Skeletal muscle tissue (tissue), 4 donors: ENCODE measurements around the gene ARHGAP40. TPM values are rescaled to one million over a fixed set of nuclear protein-coding genes. Genes with fewer than 3 reads are reported as not detected.

Source experiments
- H3K27ac ChIP-seq: one replicate; pipeline ENCODE4 v1.7.0; 2013; ENCODE audit warnings: mild to moderate bottlenecking, low read depth, low read length, inconsistent platforms
- H3K27me3 ChIP-seq, 3 donors: one replicate each; pipeline ENCODE4 v1.7.0; 2013; ENCODE audit warnings: low read length in 3 of 3; ENCODE audit not compliant: control insufficient read depth in 3 of 3, insufficient read depth in 3 of 3
- H3K36me3 ChIP-seq, 3 donors: one replicate each; pipeline ENCODE4 v1.7.0; 2013; ENCODE audit warnings: low read length in 3 of 3; ENCODE audit not compliant: control insufficient read depth in 3 of 3, insufficient read depth in 3 of 3
- H3K4me1 ChIP-seq, 3 donors: one replicate each; pipeline ENCODE4 v1.7.0; 2013; ENCODE audit warnings: low read length in 3 of 3, mild to moderate bottlenecking in 3 of 3; ENCODE audit not compliant: control insufficient read depth in 3 of 3, insufficient read depth in 3 of 3
- H3K4me3 ChIP-seq, 3 donors: one replicate each; pipeline ENCODE4 v1.7.0; 2013; ENCODE audit warnings: low read length in 3 of 3
- H3K9ac ChIP-seq, 3 donors: one replicate each; pipeline ENCODE4 v1.7.0; 2013; ENCODE audit warnings: low read length in 3 of 3, mild to moderate bottlenecking in 3 of 3, moderate library complexity in 2 of 3, low read depth in 1 of 3
- H3K9me3 ChIP-seq, 3 donors: one replicate each; pipeline ENCODE4 v1.7.0; 2013; ENCODE audit warnings: low read length in 3 of 3; ENCODE audit not compliant: control insufficient read depth in 3 of 3
- total RNA-seq: library from RNA; depleted of rRNA; stranded (reverse); fragments of >200 nt; gene quantifications from one replicate; pipeline ENCODE4 v1.2.3, GENCODE V29; 2014
- donor health status: Osteomylitis.

The ARHGAP40 gene
- total RNA-seq, 1 donor from 2014 or later = not detected

DNA sequence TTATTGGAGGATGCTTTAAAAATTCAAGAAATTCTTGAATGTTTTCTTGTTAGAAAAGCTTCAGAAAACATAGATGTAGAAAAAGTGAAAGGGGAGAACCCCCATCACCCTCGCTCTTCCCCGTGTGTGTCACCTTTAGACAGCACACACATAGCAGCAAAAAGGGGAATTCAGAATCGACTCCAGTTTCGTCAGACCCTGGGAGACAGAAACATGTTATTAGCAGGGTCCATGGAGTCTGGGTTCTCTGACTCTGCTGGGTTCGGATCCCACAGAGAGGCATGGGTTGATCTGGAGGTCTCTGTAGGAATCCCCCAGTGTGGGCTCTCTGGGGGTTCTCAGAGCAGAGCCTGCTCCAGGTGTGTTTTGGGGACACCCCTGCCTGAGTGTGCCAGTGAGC lies 43.7 kb downstream of the ARHGAP40 start:
- Histone ChIP-seq H3K9ac (no peak overlapping the region), H3K4me3 (no peak overlapping the region), H3K27ac (no peak overlapping the region), H3K9me3 (no peaks in the 10 kb centered on the region), H3K4me1 (peaks cover 4 to 5% (median 5%) of the 10 kb centered on the region in 3 donors), H3K27me3 (peaks cover 49 to 52% (median 52%) of the 10 kb centered on the region in 3 donors), H3K36me3 (no peaks in the 10 kb centered on the region)

DNA sequence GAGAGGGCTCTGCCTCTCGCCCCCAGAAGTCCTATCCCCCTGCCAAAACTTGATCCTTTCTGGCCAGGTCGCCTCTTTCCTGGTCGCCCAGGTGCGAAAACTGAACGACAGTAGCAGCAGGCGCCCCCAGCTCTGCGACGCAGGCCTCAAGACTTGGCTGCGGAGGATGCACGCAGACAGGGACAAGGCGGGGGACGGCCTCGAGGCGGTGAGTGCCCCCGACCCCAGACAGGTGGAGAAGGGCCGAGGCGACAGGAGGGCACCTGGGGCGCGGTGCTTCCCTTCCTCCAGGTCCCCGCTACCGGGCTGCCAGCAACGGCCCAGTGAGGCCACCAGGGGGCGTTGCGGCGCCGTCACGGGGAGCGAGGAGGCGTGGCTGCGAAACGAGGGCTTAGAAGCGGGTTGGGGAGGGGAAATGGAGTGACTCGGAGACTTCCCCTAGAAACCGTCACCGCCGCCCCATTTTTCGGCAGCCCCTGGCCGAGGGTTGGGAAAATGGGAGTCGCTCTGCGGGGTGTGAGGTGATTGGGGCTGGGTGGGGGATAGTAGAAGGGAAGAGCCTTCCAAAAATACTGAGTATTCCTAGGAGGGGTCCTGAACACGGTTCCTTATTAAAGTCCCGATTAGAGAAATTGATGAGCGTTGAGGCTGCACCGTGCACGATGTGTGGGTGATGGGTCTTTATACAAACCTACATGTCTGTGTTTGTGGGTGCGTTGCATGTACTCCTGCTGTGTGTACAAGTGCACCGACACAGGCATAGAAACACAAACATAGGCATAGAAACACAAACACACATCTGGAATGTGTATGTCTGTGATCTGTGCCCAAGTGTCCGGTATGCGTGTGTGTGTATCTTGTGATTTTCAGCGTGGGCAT lies 44.6 kb downstream of the ARHGAP40 start:
- Histone ChIP-seq H3K9me3 (no peaks in the 10 kb centered on the region), H3K9ac (no peak overlapping the region), H3K27me3 (peaks cover 48 to 60% (median 58%) of the 10 kb centered on the region in 3 donors), H3K4me1 (peaks cover 4 to 5% (median 5%) of the 10 kb centered on the region in 3 donors), H3K4me3 (peak overlapping the region in 1 of 3 donors; percentile 49), H3K27ac (no peak overlapping the region), H3K36me3 (no peaks in the 10 kb centered on the region)

GRCh38 chr20:38649275-38649891 lies 47.8 kb downstream of the ARHGAP40 start:
- Histone ChIP-seq H3K27ac (no peak overlapping the region), H3K9ac (no peak overlapping the region), H3K36me3 (no peaks in the 10 kb centered on the region), H3K27me3 (peaks cover 46 to 61% (median 58%) of the 10 kb centered on the region in 3 donors), H3K4me3 (no peak overlapping the region), H3K4me1 (peaks cover 4 to 5% (median 5%) of the 10 kb centered on the region in 3 donors), H3K9me3 (no peaks in the 10 kb centered on the region)

- Histone ChIP-seq H3K4me1 (peaks cover 4 to 5% (median 5%) of the 10 kb centered on the region in 3 donors), H3K27me3 (peaks cover 42 to 58% (median 56%) of the 10 kb centered on the region in 3 donors)
These were observed 48.4 kb downstream of the ARHGAP40 start for GRCh38 chr20:38650010-38650409.

GRCh38 chr20:38651154-38651553 lies 49.5 kb downstream of the ARHGAP40 start:
- H3K27ac ChIP-seq = no peak overlapping the region
- no peaks in the 10 kb centered on the region for H3K36me3 ChIP-seq
- H3K9ac ChIP-seq = no peak overlapping the region
- peaks cover 32 to 58% (median 58%) of the 10 kb centered on the region in 3 donors for H3K27me3 ChIP-seq
- peaks cover 3 to 5% (median 4%) of the 10 kb centered on the region in 3 donors for H3K4me1 ChIP-seq
- no peak overlapping the region for H3K4me3 ChIP-seq
- no peaks in the 10 kb centered on the region for H3K9me3 ChIP-seq

More at GRCh38 chr20:38650010-38650409, 48.4 kb downstream of the ARHGAP40 start:
- Histone ChIP-seq H3K36me3 (no peaks in the 10 kb centered on the region), H3K9ac (no peak overlapping the region), H3K27ac (no peak overlapping the region), H3K4me3 (no peak overlapping the region), H3K9me3 (no peaks in the 10 kb centered on the region)

- no peak overlapping the region for H3K4me3 ChIP-seq
- H3K27me3 ChIP-seq = peaks cover 31 to 57% (median 55%) of the 10 kb centered on the region in 3 donors
- H3K9ac ChIP-seq = no peak overlapping the region
- peaks cover 0 to 1% (median 0%) of the 10 kb centered on the region in 3 donors for H3K4me1 ChIP-seq
- no peak overlapping the region for H3K27ac ChIP-seq
- H3K9me3 ChIP-seq = no peaks in the 10 kb centered on the region
- no peaks in the 10 kb centered on the region for H3K36me3 ChIP-seq
These were observed 50.0 kb downstream of the ARHGAP40 start for GRCh38 chr20:38651562-38651961.

DNA sequence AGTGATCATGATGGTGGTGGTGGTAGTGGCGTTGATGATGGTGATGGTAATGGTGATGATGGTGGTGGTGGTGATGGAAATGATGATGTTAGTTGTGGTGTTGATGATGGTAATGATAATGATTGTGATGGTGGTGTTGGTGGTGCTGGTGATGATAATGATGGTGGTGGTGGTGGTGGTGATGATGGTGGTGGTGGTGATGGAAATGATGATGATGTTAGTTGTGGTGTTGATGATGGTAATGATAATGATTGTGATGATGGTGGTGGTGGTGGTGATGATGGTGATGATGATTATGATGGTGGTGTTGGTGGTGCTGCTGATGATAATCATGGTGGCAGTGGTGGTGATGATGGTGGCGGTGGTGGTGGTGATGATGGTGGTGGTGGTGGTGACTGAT lies 51.4 kb downstream of the ARHGAP40 start:
- no peaks in the 10 kb centered on the region for H3K36me3 ChIP-seq
- peaks cover 34 to 59% (median 55%) of the 10 kb centered on the region in 3 donors for H3K27me3 ChIP-seq
- H3K9me3 ChIP-seq = no peaks in the 10 kb centered on the region
- no peak overlapping the region for H3K4me3 ChIP-seq
- H3K27ac ChIP-seq = no peak overlapping the region
- H3K9ac ChIP-seq = no peak overlapping the region
- H3K4me1 ChIP-seq = no peaks in the 10 kb centered on the region

DNA sequence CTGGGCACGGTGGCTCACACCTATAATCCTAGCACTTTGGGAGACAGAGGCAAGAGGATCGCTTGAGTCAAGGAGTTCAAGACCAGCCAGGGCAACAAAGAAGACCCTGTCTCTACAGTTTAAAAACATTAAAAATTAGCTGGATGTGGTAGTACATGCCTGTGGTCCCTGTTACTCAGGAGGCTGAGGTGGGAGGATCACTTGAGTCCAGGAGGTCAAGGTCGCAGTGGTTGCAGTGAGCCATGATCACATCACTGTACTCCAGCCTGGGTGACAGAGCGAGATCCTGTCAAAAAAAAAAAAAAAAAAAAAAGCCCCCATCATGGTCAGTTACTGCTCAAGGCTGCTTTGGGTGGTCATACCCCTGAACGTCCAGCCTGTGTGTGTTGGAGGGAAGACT lies 55.8 kb downstream of the ARHGAP40 start:
- Histone ChIP-seq H3K27me3 (peaks cover 21 to 43% (median 35%) of the 10 kb centered on the region in 3 donors), H3K4me3 (no peak overlapping the region), H3K9me3 (no peaks in the 10 kb centered on the region), H3K9ac (no peak overlapping the region), H3K36me3 (no peaks in the 10 kb centered on the region), H3K27ac (no peak overlapping the region), H3K4me1 (no peaks in the 10 kb centered on the region)

DNA sequence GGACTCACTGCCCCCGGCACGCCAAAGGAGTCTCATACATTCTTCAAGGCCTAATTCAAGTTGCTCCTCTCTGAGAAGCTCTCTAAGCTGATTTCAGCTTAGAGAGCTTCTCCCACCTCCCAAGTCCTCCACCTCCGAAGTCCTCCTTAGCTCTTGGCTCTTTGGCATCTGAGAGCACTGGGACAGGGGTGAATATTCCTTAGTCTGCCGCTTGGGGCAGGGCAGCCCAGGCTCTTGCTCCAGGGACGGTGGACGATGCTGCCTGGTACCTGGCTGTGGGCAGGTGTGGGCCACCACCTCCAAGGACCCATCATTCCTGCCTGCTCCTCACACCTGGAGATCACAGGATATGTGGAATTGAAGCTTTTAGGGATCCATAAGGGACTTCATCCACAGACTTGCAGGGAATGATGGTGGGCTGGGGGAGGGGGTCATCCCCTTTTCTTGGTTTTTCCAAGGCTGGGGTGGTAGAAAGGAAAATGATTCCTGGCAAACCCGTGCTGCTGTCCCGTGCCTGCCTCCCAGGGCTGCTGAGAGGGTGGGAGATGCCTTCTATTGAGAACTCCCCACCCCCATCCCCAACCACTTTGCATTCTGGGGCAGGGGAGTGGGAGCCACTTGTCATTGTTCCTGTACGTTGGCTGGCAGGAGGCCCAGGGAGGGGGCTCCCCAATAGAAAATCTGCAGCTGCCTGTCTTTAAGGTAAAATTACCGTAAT lies 57.4 kb downstream of the ARHGAP40 start:
- no peak overlapping the region for H3K27ac ChIP-seq
- peaks cover 0 to 3% (median 0%) of the 10 kb centered on the region in 3 donors for H3K9me3 ChIP-seq
- no peaks in the 10 kb centered on the region for H3K36me3 ChIP-seq
- no peak overlapping the region for H3K4me3 ChIP-seq
- no peaks in the 10 kb centered on the region for H3K4me1 ChIP-seq
- H3K9ac ChIP-seq = no peak overlapping the region
- peaks cover 21 to 45% (median 36%) of the 10 kb centered on the region in 3 donors for H3K27me3 ChIP-seq
